ENCODE results near the gene RASA2.

Gene RASA2

GRCh38 chr3:141486746-141487520, at the start of gene RASA2:
TSS of gene RASA2 (plus strand) at chr3:141487027. CDS start at chr3:141487084, 57 bp downstream.
- DNase-seq (ENCODE audit: low spot score), result peak; percentile 80

GRCh38 chr3:141439589-141439988, 47.2 kb upstream of the RASA2 start:
- DNase-seq (ENCODE audit: low spot score), result no peak

GRCh38 chr3:141440942-141441341, 45.9 kb upstream of the RASA2 start:
- DNase-seq (ENCODE audit: low spot score), result no peak

GRCh38 chr3:141441381-141442364, 45.2 kb upstream of the RASA2 start:
- DNase-seq (ENCODE audit: low spot score), result peak; percentile 49

- no peak for DNase-seq (ENCODE audit: low spot score)
Measured at GRCh38 chr3:141442446-141442845, 44.4 kb upstream of the RASA2 start.

GRCh38 chr3:141442914-141443313, 43.9 kb upstream of the RASA2 start:
- no peak for DNase-seq (ENCODE audit: low spot score)

- no peak for DNase-seq (ENCODE audit: low spot score)
Measured at GRCh38 chr3:141444586-141445285, 42.1 kb upstream of the RASA2 start.

- no peak for DNase-seq (ENCODE audit: low spot score)
Measured at GRCh38 chr3:141445990-141446389, 40.8 kb upstream of the RASA2 start.

- no peak for DNase-seq (ENCODE audit: low spot score)
Measured at GRCh38 chr3:141446737-141447136, 40.1 kb upstream of the RASA2 start.

- no peak for DNase-seq (ENCODE audit: low spot score)
Measured at GRCh38 chr3:141447383-141447782, 39.4 kb upstream of the RASA2 start.

- DNase-seq (ENCODE audit: low spot score), result no peak
Measured at GRCh38 chr3:141448606-141449220, 38.1 kb upstream of the RASA2 start.

- DNase-seq (ENCODE audit: low spot score), result no peak
Measured at GRCh38 chr3:141449424-141449823, 37.4 kb upstream of the RASA2 start.

- no peak for DNase-seq (ENCODE audit: low spot score)
Measured at GRCh38 chr3:141450727-141451375, 36.0 kb upstream of the RASA2 start.

- peak; percentile 78 for DNase-seq (ENCODE audit: low spot score)
Measured at GRCh38 chr3:141452045-141452444, 34.8 kb upstream of the RASA2 start.

GRCh38 chr3:141452773-141453172, 34.1 kb upstream of the RASA2 start:
- no peak for DNase-seq (ENCODE audit: low spot score)

GRCh38 chr3:141454054-141454453, 32.8 kb upstream of the RASA2 start:
- no peak for DNase-seq (ENCODE audit: low spot score)

- peak; percentile 77 for DNase-seq (ENCODE audit: low spot score)
Measured at GRCh38 chr3:141454906-141455602, 31.8 kb upstream of the RASA2 start.

- no peak for DNase-seq (ENCODE audit: low spot score)
Measured at GRCh38 chr3:141455603-141456300, 31.1 kb upstream of the RASA2 start.

GRCh38 chr3:141456301-141456625, 30.6 kb upstream of the RASA2 start:
- DNase-seq (ENCODE audit: low spot score), result no peak

GRCh38 chr3:141457624-141458236, 29.1 kb upstream of the RASA2 start:
- no peak for DNase-seq (ENCODE audit: low spot score)

Data from Ammon's horn (tissue), 1 donor.